NCI-H1694 (cell line): ENCODE data around the gene MECR.
"Not testable (repeated sequence)": the region's sequence is repeated elsewhere in the genome, so short reads cannot be mapped to it uniquely, and the experiment has no call there.

Experiments used
- DNase-seq: peaks from one replicate; lab custom pipeline; 2025; lab: John Stamatoyannopoulos, UW

Gene MECR

GRCh38 chr1:29169976-29170375 is 60.8 kb downstream of the MECR start:
- no peak for DNase-seq

- no peak for DNase-seq
These were observed 62.8 kb downstream of the MECR start for GRCh38 chr1:29167904-29168303.

- DNase-seq = no peak
These were observed 64.3 kb downstream of the MECR start for GRCh38 chr1:29166291-29166878.

GRCh38 chr1:29164588-29164987 is 66.1 kb downstream of the MECR start:
- no peak for DNase-seq

GRCh38 chr1:29162476-29163138 is 68.1 kb downstream of the MECR start:
- no peak for DNase-seq

GRCh38 chr1:29162025-29162424 is 68.7 kb downstream of the MECR start:
- DNase-seq = no peak

- no peak for DNase-seq
These were observed 71.0 kb downstream of the MECR start for GRCh38 chr1:29159773-29160172.

- no peak for DNase-seq
These were observed 73.5 kb downstream of the MECR start for GRCh38 chr1:29157269-29157601.

- DNase-seq = no peak
These were observed 74.0 kb downstream of the MECR start for GRCh38 chr1:29156543-29157268.

GRCh38 chr1:29152046-29152805 is 78.5 kb downstream of the MECR start:
- DNase-seq = no peak

- not testable (repeated sequence) for DNase-seq
These were observed 80.4 kb downstream of the MECR start for GRCh38 chr1:29150346-29150745.

- no peak for DNase-seq
These were observed 81.9 kb downstream of the MECR start for GRCh38 chr1:29148656-29149491.

- DNase-seq = no peak
These were observed 84.8 kb downstream of the MECR start for GRCh38 chr1:29145739-29146437.

GRCh38 chr1:29144178-29144577 is 86.6 kb downstream of the MECR start:
- no peak for DNase-seq

GRCh38 chr1:29142714-29143113 is 88.0 kb downstream of the MECR start:
- DNase-seq = no peak
